Measurements from ENCODE around the gene LYSMD4. TPM values are rescaled to one million over a fixed set of nuclear protein-coding genes. Genes with fewer than 3 reads are reported as not detected.

LYSMD4 gene
- total and polyA plus RNA-seq, 2 of the 13 experiments (the other 11 are each of a cell fraction or from before 2014, with no cell fraction given) = 7.4 to 8.5 TPM

DNA sequence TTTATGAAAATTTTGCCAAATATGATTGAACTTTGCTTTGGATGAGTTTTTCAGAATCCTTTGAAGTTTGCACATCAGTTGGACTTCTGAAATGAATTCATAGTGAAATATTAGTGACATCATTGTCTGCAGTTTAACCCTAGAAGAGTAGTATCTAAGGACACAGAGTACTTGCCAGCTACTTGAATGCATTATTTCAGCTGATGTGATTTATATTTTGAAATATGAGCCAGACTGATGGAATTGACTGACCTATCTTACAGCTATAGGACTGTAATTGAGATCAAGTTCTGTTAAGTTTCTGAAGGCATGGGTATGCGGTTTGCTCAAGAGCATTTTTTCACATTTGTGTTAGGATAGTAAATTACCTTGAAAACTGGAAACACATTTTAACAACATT, 51.2 kb downstream of the LYSMD4 start (continued):
- TF ChIP-seq, protein P1, sequence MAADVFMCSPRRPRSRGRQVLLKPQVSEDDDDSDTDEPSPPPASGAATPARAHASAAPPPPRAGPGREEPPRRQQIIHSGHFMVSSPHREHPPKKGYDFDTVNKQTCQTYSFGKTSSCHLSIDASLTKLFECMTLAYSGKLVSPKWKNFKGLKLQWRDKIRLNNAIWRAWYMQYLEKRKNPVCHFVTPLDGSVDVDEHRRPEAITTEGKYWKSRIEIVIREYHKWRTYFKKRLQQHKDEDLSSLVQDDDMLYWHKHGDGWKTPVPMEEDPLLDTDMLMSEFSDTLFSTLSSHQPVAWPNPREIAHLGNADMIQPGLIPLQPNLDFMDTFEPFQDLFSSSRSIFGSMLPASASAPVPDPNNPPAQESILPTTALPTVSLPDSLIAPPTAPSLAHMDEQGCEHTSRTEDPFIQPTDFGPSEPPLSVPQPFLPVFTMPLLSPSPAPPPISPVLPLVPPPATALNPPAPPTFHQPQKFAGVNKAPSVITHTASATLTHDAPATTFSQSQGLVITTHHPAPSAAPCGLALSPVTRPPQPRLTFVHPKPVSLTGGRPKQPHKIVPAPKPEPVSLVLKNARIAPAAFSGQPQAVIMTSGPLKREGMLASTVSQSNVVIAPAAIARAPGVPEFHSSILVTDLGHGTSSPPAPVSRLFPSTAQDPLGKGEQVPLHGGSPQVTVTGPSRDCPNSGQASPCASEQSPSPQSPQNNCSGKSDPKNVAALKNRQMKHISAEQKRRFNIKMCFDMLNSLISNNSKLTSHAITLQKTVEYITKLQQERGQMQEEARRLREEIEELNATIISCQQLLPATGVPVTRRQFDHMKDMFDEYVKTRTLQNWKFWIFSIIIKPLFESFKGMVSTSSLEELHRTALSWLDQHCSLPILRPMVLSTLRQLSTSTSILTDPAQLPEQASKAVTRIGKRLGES (CRISPR knock-in tag; IDR thresholded peaks at IDR 0.05; ENCODE audit: borderline replicate concordance) = no peak
- TF ChIP-seq ZNF441 (CRISPR knock-in tag; IDR thresholded peaks at IDR 0.05; ENCODE audit: borderline replicate concordance) = no peak

DNA sequence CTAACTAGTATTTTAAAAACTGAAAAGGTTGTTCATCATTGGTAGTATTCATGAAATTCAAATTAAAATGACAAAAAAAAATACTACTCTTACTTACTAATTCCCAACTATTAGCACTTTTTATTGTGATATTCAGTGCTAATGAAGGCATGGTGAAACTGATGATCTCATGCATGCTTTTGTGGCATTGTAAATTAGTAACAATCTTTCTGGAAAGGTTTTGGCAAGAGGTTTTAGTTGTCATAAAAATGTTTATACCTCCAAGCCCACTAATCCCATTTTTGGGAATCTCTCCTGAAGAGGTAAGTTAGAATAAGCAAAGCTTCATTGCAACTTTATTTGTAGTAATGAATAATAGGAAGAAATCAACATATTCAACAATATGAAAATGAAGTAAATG, 53.0 kb downstream of the LYSMD4 start:
- ChIA-PET POLR2A (no interaction called here), CTCF (ENCODE audit: low intra/inter-chr PET ratio, low total read pairs) (no interaction called here)
- Histone ChIP-seq H3K79me2 (ENCODE audit: insufficient read depth, low read length) (no peaks in the 10 kb centered on the region), H3K36me3 (replicated peaks in 1 of 2; ENCODE audit: control insufficient read depth in 1 of 2, insufficient read depth in 2 of 2, low read length in 2 of 2) (peaks cover 5 to 20% of the 10 kb centered on the region in 2 experiments; a peak in 4 of 5 replicates), H3K4me3 (replicated peaks in 1 of 3; ENCODE audit: insufficient read depth in 1 of 3, low read depth in 2 of 3, low read length in 3 of 3) (no peak overlapping the region), H3K27me3 (ENCODE audit: control insufficient read depth in 1 of 2, insufficient read depth in 2 of 2, low read length in 2 of 2) (no peaks in the 10 kb centered on the region), H2AFZ (ENCODE audit: low read length) (no peak overlapping the region), H3K4me1 (ENCODE audit: insufficient read depth, low read length) (no peaks in the 10 kb centered on the region), H3K9me3 (ENCODE audit: low read length) (peaks cover under 1% of the 10 kb centered on the region), H4K20me1 (ENCODE audit: insufficient read depth, low read length) (no peaks in the 10 kb centered on the region), H3K9ac (ENCODE audit: insufficient read depth, low read depth, low read length) (no peak overlapping the region), H3K27ac (ENCODE audit: extremely low read length, insufficient read depth, low read length) (no peak overlapping the region), H3K4me2 (ENCODE audit: low read depth, low read length) (no peak overlapping the region)
- no peak for ATAC-seq
- intact Hi-C loops (cut with micrococcal nuclease; ENCODE audit: unreplicated experiment) = no loop called here
- BruUV-seq (replicated peaks) = no TSS peak
- in situ Hi-C loops (cut with HindIII; ENCODE audit: extremely low pct_ligation_motif_present, low pct_unique_long_range_greater_than_20kb) = no loop called here
- FAIRE-seq = no peak
- DNase-seq (ENCODE audit: low spot score) = no peak
- no peak for TF ChIP-seq HHEX (CRISPR knock-in tag; IDR thresholded peaks at IDR 0.05)
- no peak for TF ChIP-seq SSRP1 (CRISPR knock-in tag; IDR thresholded peaks at IDR 0.05)
- no peak for TF ChIP-seq ZNF557 (CRISPR knock-in tag; IDR thresholded peaks at IDR 0.05)
- TF ChIP-seq RXRB (CRISPR knock-in tag; IDR thresholded peaks at IDR 0.05; ENCODE audit: borderline replicate concordance) = no peak
- TF ChIP-seq, protein P2, sequence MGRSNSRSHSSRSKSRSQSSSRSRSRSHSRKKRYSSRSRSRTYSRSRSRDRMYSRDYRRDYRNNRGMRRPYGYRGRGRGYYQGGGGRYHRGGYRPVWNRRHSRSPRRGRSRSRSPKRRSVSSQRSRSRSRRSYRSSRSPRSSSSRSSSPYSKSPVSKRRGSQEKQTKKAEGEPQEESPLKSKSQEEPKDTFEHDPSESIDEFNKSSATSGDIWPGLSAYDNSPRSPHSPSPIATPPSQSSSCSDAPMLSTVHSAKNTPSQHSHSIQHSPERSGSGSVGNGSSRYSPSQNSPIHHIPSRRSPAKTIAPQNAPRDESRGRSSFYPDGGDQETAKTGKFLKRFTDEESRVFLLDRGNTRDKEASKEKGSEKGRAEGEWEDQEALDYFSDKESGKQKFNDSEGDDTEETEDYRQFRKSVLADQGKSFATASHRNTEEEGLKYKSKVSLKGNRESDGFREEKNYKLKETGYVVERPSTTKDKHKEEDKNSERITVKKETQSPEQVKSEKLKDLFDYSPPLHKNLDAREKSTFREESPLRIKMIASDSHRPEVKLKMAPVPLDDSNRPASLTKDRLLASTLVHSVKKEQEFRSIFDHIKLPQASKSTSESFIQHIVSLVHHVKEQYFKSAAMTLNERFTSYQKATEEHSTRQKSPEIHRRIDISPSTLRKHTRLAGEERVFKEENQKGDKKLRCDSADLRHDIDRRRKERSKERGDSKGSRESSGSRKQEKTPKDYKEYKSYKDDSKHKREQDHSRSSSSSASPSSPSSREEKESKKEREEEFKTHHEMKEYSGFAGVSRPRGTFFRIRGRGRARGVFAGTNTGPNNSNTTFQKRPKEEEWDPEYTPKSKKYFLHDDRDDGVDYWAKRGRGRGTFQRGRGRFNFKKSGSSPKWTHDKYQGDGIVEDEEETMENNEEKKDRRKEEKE (IDR thresholded peaks at IDR 0.05) = no peak
- TF ChIP-seq ZSCAN20 (CRISPR knock-in tag; IDR thresholded peaks at IDR 0.05; ENCODE audit: borderline replicate concordance) = no peak
- TF ChIP-seq GFI1 (CRISPR knock-in tag; IDR thresholded peaks at IDR 0.05; ENCODE audit: borderline replicate concordance) = no peak
- TF ChIP-seq GATA4 (IDR thresholded peaks at IDR 0.05; ENCODE audit: borderline replicate concordance, low read depth) = no peak
- no peak for TF ChIP-seq ZNF577 (CRISPR knock-in tag; IDR thresholded peaks at IDR 0.05; ENCODE audit: borderline replicate concordance, low read depth)
- TF ChIP-seq, protein P3, sequence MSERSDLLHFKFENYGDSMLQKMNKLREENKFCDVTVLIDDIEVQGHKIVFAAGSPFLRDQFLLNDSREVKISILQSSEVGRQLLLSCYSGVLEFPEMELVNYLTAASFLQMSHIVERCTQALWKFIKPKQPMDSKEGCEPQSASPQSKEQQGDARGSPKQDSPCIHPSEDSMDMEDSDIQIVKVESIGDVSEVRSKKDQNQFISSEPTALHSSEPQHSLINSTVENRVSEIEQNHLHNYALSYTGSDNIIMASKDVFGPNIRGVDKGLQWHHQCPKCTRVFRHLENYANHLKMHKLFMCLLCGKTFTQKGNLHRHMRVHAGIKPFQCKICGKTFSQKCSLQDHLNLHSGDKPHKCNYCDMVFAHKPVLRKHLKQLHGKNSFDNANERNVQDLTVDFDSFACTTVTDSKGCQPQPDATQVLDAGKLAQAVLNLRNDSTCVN (CRISPR knock-in tag; IDR thresholded peaks at IDR 0.05; ENCODE audit: borderline replicate concordance) = no peak
- TF ChIP-seq GZF1 (CRISPR knock-in tag; IDR thresholded peaks at IDR 0.05) = no peak
- no peak for TF ChIP-seq ZFP82 (CRISPR knock-in tag; IDR thresholded peaks at IDR 0.05; ENCODE audit: borderline replicate concordance)
- no peak for TF ChIP-seq ZNF256 (CRISPR knock-in tag; conservative IDR thresholded peaks at IDR 0.05)
- TF ChIP-seq NFYC (CRISPR knock-in tag; IDR thresholded peaks at IDR 0.05) = no peak
- TF ChIP-seq ZNF660 (CRISPR knock-in tag; IDR thresholded peaks at IDR 0.05; ENCODE audit: borderline replicate concordance, low read depth) = no peak

Data from HepG2 (cell line).